Muscle of leg (tissue), 11 donors: ENCODE data around the gene VAV2. TPM values are rescaled to one million over a fixed set of nuclear protein-coding genes. Genes with fewer than 3 reads are reported as not detected.

Experiments
- DNase-seq: peaks from one replicate; pipeline ENCODE4 v3.0.0; 2013
- H3K27ac ChIP-seq: one replicate; pipeline ENCODE4 v1.5.1; 2013; ENCODE audit warnings: mild to moderate bottlenecking, low read length, control low read depth
- H3K27me3 ChIP-seq: one replicate; pipeline ENCODE4 v1.6.1; 2013; ENCODE audit warnings: low read length; ENCODE audit not compliant: control insufficient read depth, insufficient read depth
- H3K36me3 ChIP-seq: one replicate; pipeline ENCODE4 v1.6.1; 2013; ENCODE audit warnings: low read length; ENCODE audit not compliant: control insufficient read depth, insufficient read depth
- H3K4me1 ChIP-seq: one replicate; pipeline ENCODE4 v1.6.1; 2013; ENCODE audit warnings: low read length; ENCODE audit not compliant: control insufficient read depth, insufficient read depth
- H3K4me3 ChIP-seq: one replicate; pipeline ENCODE4 v1.5.1; 2013; ENCODE audit warnings: low read length, control low read depth
- H3K9me3 ChIP-seq: replicated peaks from 2 replicates; pipeline ENCODE4 v1.6.1; 2013; ENCODE audit warnings: low read depth, low read length; ENCODE audit not compliant: control insufficient read depth
- WGBS: methylation state at CpG from one replicate; pipeline ENCODE4 v1.1.5; 2013; ENCODE audit warnings: missing lambda C conversion rate; ENCODE audit not compliant: insufficient coverage; 5-methylcytosine and 5-hydroxymethylcytosine counted together
- polyA plus RNA-seq, 8 donors: library from polyadenylated mRNA; unstranded; fragments of 120-200 nt; gene quantifications; one replicate each; pipeline versions ENCODE4 v1.2.1 to v1.2.3, GENCODE V29; 2013; ENCODE audit warnings: inconsistent platforms in 1 of 8, low replicate concordance in 1 of 8; ENCODE audit not compliant: insufficient read length in 8 of 8, insufficient read depth in 1 of 8
- total RNA-seq: library from RNA; stranded (reverse); fragments of 120-200 nt; gene quantifications from one replicate; pipeline ENCODE4 v1.2.4, GENCODE V29; 2013

VAV2 gene
- total and polyA plus RNA-seq, 9 donors, result 7.4 to 19.1 (median 16.0) TPM

DNA sequence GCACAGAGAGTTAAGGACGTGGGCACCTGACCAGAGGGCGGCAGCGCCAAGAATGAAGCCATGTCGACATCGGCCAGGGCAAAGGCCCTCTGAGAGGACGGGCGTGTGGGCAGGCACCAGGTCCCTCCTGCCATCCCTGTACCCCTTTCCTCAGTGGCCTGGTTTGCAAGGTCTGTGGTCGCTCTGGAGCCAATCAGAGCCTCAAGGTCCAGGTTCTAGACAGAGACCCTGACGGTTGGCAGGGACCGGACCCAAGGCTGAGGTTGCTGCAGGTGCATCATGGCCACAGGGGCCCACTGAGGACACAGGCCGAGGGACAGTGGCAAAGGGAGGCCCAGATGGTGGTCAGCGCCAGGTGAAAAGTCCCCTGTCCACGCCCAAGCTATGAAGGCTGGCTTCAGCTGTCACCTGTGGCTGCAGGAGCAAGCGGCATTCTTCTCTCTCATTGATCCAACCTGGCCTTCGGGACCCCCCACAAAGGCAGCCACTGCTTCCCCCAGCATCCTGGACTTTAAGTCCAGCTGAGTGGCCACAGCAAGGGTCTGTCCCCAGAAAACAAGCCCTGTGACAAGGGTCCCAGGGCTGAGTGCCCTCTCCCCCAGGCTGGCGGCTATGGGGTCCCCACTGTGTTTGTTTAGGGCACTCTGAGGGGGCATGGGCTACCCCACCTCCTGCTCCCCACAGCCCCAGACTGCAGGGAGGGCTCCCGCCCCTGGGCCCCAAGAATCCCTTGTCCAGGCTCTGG is 48.9 kb downstream of the VAV2 start:
- no peak overlapping the region for H3K4me3 ChIP-seq
- peaks cover 36% of the 10 kb centered on the region for H3K4me1 ChIP-seq
- WGBS, result 92% methylated on average over 13 of the region's 17 CpGs
- H3K27me3 ChIP-seq, result no peaks in the 10 kb centered on the region
- H3K9me3 ChIP-seq, result no peaks in the 10 kb centered on the region
- DNase-seq, result no peak
- H3K36me3 ChIP-seq, result peaks cover 10% of the 10 kb centered on the region
- H3K27ac ChIP-seq, result no peak overlapping the region

GRCh38 chr9:133942206-133942975 is 49.7 kb downstream of the VAV2 start:
- 71% methylated on average over 22 of the region's 27 CpGs for WGBS
- H3K4me1 ChIP-seq, result peaks cover 35% of the 10 kb centered on the region
- peaks cover 17% of the 10 kb centered on the region for H3K36me3 ChIP-seq
- H3K27ac ChIP-seq, result no peak overlapping the region
- no peak overlapping the region for H3K4me3 ChIP-seq
- DNase-seq, result no peak
- H3K27me3 ChIP-seq, result no peaks in the 10 kb centered on the region
- H3K9me3 ChIP-seq, result no peaks in the 10 kb centered on the region

DNA sequence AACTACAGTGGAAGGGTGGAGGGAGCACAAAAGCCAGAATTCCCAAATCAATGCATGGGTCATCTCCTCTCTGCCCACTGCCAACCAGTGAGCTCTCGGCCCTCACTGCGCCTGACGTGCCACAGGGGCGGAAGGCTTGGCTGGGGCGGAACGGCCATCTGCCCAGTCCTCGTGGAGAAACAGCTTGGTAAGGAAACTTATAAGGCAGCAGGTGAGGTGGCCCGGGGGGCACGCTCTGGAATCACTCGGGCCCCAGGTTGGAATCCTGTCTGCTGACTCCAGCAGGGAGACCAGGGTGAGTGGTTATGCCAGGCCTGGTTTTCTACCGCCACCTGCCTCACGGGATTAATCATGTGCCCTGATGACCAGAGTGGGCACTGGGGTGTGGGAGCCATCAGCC is 52.3 kb downstream of the VAV2 start:
- 87% methylated on average over 11 of the region's 12 CpGs for WGBS
- no peaks in the 10 kb centered on the region for H3K9me3 ChIP-seq
- no peak for DNase-seq
- peaks cover 52% of the 10 kb centered on the region for H3K4me1 ChIP-seq
- H3K4me3 ChIP-seq, result no peak overlapping the region
- H3K27me3 ChIP-seq, result no peaks in the 10 kb centered on the region
- peaks cover 24% of the 10 kb centered on the region for H3K36me3 ChIP-seq
- no peak overlapping the region for H3K27ac ChIP-seq

DNA sequence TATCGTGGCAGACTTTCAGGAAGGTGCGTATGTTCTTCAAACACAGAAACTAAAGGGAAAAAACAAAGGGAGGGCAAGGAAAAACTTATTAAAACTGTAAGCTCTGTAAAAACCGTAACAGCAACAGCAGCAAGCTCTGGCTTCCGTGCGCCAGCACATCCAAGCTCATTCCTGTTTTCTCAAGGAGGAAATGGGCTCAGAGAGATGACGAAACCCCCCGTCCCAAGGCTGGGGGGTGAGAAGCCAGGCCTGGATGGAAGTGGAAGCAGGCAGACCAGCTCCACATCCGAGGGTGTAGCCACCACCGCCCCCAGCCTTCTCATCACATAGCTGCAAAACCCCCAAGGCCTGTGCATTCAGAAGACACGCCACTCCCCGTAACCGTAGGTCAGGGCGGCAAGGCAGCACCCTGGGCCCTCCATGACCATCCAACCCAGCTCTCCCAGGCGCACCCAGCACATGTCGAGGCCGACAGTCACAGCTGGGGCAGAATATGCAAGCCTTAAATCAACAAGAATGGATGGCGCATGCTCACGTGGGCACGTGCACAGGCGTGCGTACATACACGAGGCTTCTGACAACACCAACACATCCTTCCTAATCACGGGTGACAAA is 52.8 kb downstream of the VAV2 start:
- DNase-seq, result no peak
- Histone ChIP-seq H3K27me3 (no peaks in the 10 kb centered on the region), H3K4me3 (no peak overlapping the region), H3K27ac (no peak overlapping the region), H3K9me3 (no peaks in the 10 kb centered on the region), H3K4me1 (peaks cover 52% of the 10 kb centered on the region), H3K36me3 (peaks cover 24% of the 10 kb centered on the region)
- 77% methylated on average over 15 of the region's 23 CpGs for WGBS

GRCh38 chr9:133938753-133939152 is 53.4 kb downstream of the VAV2 start:
- Histone ChIP-seq H3K27ac (no peak overlapping the region), H3K9me3 (no peaks in the 10 kb centered on the region), H3K4me3 (no peak overlapping the region), H3K36me3 (peaks cover 24% of the 10 kb centered on the region), H3K4me1 (peaks cover 49% of the 10 kb centered on the region), H3K27me3 (no peaks in the 10 kb centered on the region)
- 62% methylated on average over 14 of the region's 14 CpGs for WGBS
- no peak for DNase-seq

DNA sequence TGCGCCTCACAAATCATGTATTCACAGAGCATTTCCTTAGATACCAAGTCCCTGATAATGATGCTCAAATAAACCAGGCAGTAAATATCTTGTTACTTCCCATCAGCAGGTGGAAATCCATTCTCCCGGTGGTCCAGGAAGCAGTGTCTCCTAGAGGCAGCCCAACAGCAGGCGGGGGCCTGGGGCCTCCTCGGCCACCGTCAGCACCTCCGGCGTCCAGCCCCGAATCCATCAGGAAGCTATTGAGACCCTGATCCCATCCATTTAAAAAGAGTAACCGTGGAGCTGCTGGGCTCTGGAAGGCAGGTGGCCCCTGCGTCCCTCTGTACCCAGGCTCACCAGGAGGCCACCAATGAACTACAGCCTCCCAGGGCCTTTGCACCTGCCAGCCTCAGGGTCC is 54.0 kb downstream of the VAV2 start:
- peaks cover 24% of the 10 kb centered on the region for H3K36me3 ChIP-seq
- H3K27ac ChIP-seq, result no peak overlapping the region
- H3K9me3 ChIP-seq, result no peaks in the 10 kb centered on the region
- no peaks in the 10 kb centered on the region for H3K27me3 ChIP-seq
- H3K4me3 ChIP-seq, result no peak overlapping the region
- WGBS, result 64% methylated on average over 10 of the region's 10 CpGs
- H3K4me1 ChIP-seq, result peaks cover 42% of the 10 kb centered on the region
- no peak for DNase-seq

DNA sequence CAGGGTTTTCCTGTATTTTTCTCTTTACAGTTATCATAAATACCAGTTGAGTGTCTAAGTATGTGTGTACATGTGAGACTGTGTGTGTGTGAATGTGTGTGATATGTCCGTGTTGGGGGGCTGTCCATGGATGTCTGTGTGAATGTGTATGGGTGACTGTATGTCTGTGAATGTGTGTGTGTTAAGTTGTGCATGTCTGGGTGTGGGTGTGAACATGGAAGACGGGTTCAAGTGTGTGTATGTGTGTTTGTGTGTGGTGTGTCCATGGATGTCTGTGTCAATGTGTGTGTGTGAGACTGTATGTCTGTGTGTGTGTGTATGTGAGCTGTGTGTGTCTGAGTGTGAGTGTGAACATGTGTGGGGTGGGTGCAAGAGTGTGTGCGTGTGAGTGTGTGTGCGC is 55.0 kb downstream of the VAV2 start:
- Histone ChIP-seq H3K4me3 (no peak overlapping the region), H3K36me3 (peaks cover 24% of the 10 kb centered on the region), H3K27ac (no peak overlapping the region), H3K9me3 (no peaks in the 10 kb centered on the region), H3K27me3 (no peaks in the 10 kb centered on the region), H3K4me1 (peaks cover 43% of the 10 kb centered on the region)
- 93% methylated on average over 2 of the region's 4 CpGs for WGBS
- DNase-seq, result no peak

DNA sequence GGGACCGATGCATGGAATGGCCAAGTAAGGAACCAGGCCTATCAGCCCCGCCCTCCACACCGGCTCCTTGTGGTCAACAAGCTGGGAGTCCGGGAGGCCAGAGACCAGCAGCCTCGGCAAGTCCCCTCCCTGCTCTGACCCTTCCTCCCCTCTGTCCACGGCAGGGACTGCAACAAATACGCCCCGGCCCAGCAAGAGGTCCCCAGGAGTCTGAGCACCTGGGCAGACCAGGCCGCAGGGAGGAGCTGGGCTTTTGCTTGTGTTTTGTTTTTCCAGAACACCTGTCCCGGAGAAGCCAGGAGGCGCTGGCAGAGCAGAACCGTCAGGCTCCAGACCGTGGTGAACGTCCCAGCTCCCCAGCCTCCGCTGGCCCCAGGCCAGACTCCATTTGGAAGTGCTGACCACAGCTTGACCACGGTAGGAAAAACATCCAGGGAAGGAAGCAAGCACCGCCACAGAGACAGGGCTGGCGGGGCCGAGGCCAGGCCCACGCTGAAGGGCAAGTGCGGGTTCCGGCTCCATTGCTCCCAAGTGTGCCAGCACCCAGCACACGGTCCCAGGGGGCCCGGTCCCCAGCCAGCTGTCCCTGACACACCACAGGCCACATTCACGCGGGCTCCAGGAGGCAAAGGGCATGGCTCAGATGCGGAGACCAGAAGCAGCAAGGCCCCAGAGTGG is 56.7 kb downstream of the VAV2 start:
- peaks cover 24% of the 10 kb centered on the region for H3K36me3 ChIP-seq
- peak; percentile 86 for DNase-seq
- no peaks in the 10 kb centered on the region for H3K9me3 ChIP-seq
- WGBS, result 39% methylated on average over 25 of the region's 27 CpGs
- peaks cover 56% of the 10 kb centered on the region for H3K4me1 ChIP-seq
- no peaks in the 10 kb centered on the region for H3K27me3 ChIP-seq
- peak overlapping the region; percentile 64 for H3K27ac ChIP-seq
- H3K4me3 ChIP-seq, result no peak overlapping the region

- WGBS, result 66% methylated on average over 7 of the region's 19 CpGs
- no peak overlapping the region for H3K4me3 ChIP-seq
- peak overlapping the region; percentile 64 for H3K27ac ChIP-seq
- peaks cover 57% of the 10 kb centered on the region for H3K4me1 ChIP-seq
- peak; percentile 63 for DNase-seq
- peaks cover 24% of the 10 kb centered on the region for H3K36me3 ChIP-seq
- H3K27me3 ChIP-seq, result no peaks in the 10 kb centered on the region
- no peaks in the 10 kb centered on the region for H3K9me3 ChIP-seq
Observed at GRCh38 chr9:133934482-133935232, 57.5 kb downstream of the VAV2 start.
